Large intestine (tissue), 3 donors: Measurements from ENCODE around the gene TBXAS1. TPM values are rescaled to one million over a fixed set of nuclear protein-coding genes. Genes with fewer than 3 reads are reported as not detected.

ENCODE experiments used
- DNase-seq, 2 donors: peaks; one replicate each; pipeline versions ENCODE4 v3.0.0 to v3.0.0-alpha.2; 2013
- H3K27ac ChIP-seq: one replicate; pipeline ENCODE4 v1.5.1; 2013; ENCODE audit warnings: low read length
- H3K27me3 ChIP-seq: 2 replicates; pipeline ENCODE4 v1.6.1; 2013; ENCODE audit warnings: low read length; ENCODE audit not compliant: control insufficient read depth, insufficient read depth
- H3K36me3 ChIP-seq: 2 replicates; pipeline ENCODE4 v1.6.1; 2013; ENCODE audit warnings: low read length; ENCODE audit not compliant: control insufficient read depth, insufficient read depth
- H3K4me1 ChIP-seq: one replicate; pipeline ENCODE4 v1.6.1; 2013; ENCODE audit warnings: low read length; ENCODE audit not compliant: control insufficient read depth, insufficient read depth
- H3K4me3 ChIP-seq: one replicate; pipeline ENCODE4 v1.5.1; 2013; ENCODE audit warnings: low read length
- H3K9me3 ChIP-seq: one replicate; pipeline ENCODE4 v1.6.1; 2013; ENCODE audit warnings: mild to moderate bottlenecking, low read depth, low read length, moderate library complexity; ENCODE audit not compliant: control insufficient read depth
- WGBS: methylation state at CpG from one replicate; pipeline ENCODE4 v1.1.5; 2013; ENCODE audit warnings: low lambda C conversion rate; ENCODE audit not compliant: insufficient coverage; 5-methylcytosine and 5-hydroxymethylcytosine counted together
- polyA plus RNA-seq: library from polyadenylated mRNA; unstranded; fragments of 120-200 nt; gene quantifications from one replicate; pipeline ENCODE4 v1.2.1, GENCODE V29; 2013

Gene TBXAS1
- polyA plus RNA-seq, 1 donor, result 9.6 TPM

GRCh38 chr7:139853506-139854123, 24.6 kb downstream of the TBXAS1 start:
- peaks cover 2% of the 10 kb centered on the region for H3K27me3 ChIP-seq
- H3K9me3 ChIP-seq, result no peaks in the 10 kb centered on the region
- H3K4me1 ChIP-seq, result no peaks in the 10 kb centered on the region
- H3K36me3 ChIP-seq, result no peaks in the 10 kb centered on the region
- no CpG with 5 or more reads among the region's 5 CpGs for WGBS
- H3K27ac ChIP-seq, result no peak overlapping the region
- H3K4me3 ChIP-seq, result no peak overlapping the region
- DNase-seq, result no peak

- Histone ChIP-seq H3K9me3 (no peaks in the 10 kb centered on the region), H3K27ac (no peak overlapping the region), H3K27me3 (peaks cover 2% of the 10 kb centered on the region), H3K4me1 (no peaks in the 10 kb centered on the region), H3K4me3 (no peak overlapping the region), H3K36me3 (no peaks in the 10 kb centered on the region)
- no peak for DNase-seq
- no CpG with 5 or more reads among the region's 5 CpGs for WGBS
These were observed 25.1 kb downstream of the TBXAS1 start for GRCh38 chr7:139854124-139854511.

GRCh38 chr7:139854803-139855497, 25.9 kb downstream of the TBXAS1 start:
- no peaks in the 10 kb centered on the region for H3K4me1 ChIP-seq
- DNase-seq, result no peak
- no peaks in the 10 kb centered on the region for H3K36me3 ChIP-seq
- WGBS, result no CpG with 5 or more reads among the region's 4 CpGs
- H3K4me3 ChIP-seq, result no peak overlapping the region
- no peaks in the 10 kb centered on the region for H3K9me3 ChIP-seq
- H3K27ac ChIP-seq, result no peak overlapping the region
- no peaks in the 10 kb centered on the region for H3K27me3 ChIP-seq

GRCh38 chr7:139855498-139856270, 26.6 kb downstream of the TBXAS1 start:
- no peaks in the 10 kb centered on the region for H3K9me3 ChIP-seq
- H3K36me3 ChIP-seq, result no peaks in the 10 kb centered on the region
- WGBS, result 94% methylated on average over 3 of the region's 9 CpGs
- no peak overlapping the region for H3K4me3 ChIP-seq
- no peaks in the 10 kb centered on the region for H3K27me3 ChIP-seq
- H3K4me1 ChIP-seq, result no peaks in the 10 kb centered on the region
- H3K27ac ChIP-seq, result no peak overlapping the region
- DNase-seq, result peak in 1 of 2 donors; percentile 27

- WGBS, result no CpG with 5 or more reads among the region's 3 CpGs
- H3K27me3 ChIP-seq, result no peaks in the 10 kb centered on the region
- no peaks in the 10 kb centered on the region for H3K36me3 ChIP-seq
- DNase-seq, result no peak
- H3K4me1 ChIP-seq, result no peaks in the 10 kb centered on the region
- no peak overlapping the region for H3K27ac ChIP-seq
- no peaks in the 10 kb centered on the region for H3K9me3 ChIP-seq
- no peak overlapping the region for H3K4me3 ChIP-seq
These were observed 28.7 kb downstream of the TBXAS1 start for GRCh38 chr7:139857791-139858190.

- H3K4me1 ChIP-seq, result no peaks in the 10 kb centered on the region
- no peaks in the 10 kb centered on the region for H3K9me3 ChIP-seq
- H3K27me3 ChIP-seq, result no peaks in the 10 kb centered on the region
- H3K36me3 ChIP-seq, result no peaks in the 10 kb centered on the region
- DNase-seq, result no peak
- no peak overlapping the region for H3K27ac ChIP-seq
- WGBS, result no CpG with 5 or more reads among the region's 4 CpGs
- H3K4me3 ChIP-seq, result no peak overlapping the region
These were observed 31.2 kb downstream of the TBXAS1 start for GRCh38 chr7:139860090-139860775.

- no CpG with 5 or more reads among the region's 2 CpGs for WGBS
- no peak overlapping the region for H3K27ac ChIP-seq
- H3K27me3 ChIP-seq, result no peaks in the 10 kb centered on the region
These were observed 32.7 kb downstream of the TBXAS1 start for GRCh38 chr7:139861803-139862202.

GRCh38 chr7:139866047-139866837, 37.2 kb downstream of the TBXAS1 start:
- Histone ChIP-seq H3K27ac (no peak overlapping the region), H3K36me3 (no peaks in the 10 kb centered on the region), H3K4me1 (no peaks in the 10 kb centered on the region), H3K4me3 (no peak overlapping the region), H3K9me3 (no peaks in the 10 kb centered on the region), H3K27me3 (no peaks in the 10 kb centered on the region)
- WGBS, result 90% methylated on average over 2 of the region's 7 CpGs
- no peak for DNase-seq

More at GRCh38 chr7:139861803-139862202, 32.7 kb downstream of the TBXAS1 start:
- H3K4me1 ChIP-seq, result no peaks in the 10 kb centered on the region
- DNase-seq, result no peak
- no peak overlapping the region for H3K4me3 ChIP-seq
- no peaks in the 10 kb centered on the region for H3K36me3 ChIP-seq
- H3K9me3 ChIP-seq, result no peaks in the 10 kb centered on the region

- no peaks in the 10 kb centered on the region for H3K27me3 ChIP-seq
- 83% methylated on average over 5 of the region's 8 CpGs for WGBS
- no peaks in the 10 kb centered on the region for H3K4me1 ChIP-seq
These were observed 38.8 kb downstream of the TBXAS1 start for GRCh38 chr7:139867847-139868246.

More at GRCh38 chr7:139867847-139868246, 38.8 kb downstream of the TBXAS1 start:
- no peaks in the 10 kb centered on the region for H3K36me3 ChIP-seq
- no peak overlapping the region for H3K4me3 ChIP-seq
- no peak for DNase-seq
- no peak overlapping the region for H3K27ac ChIP-seq
- H3K9me3 ChIP-seq, result no peaks in the 10 kb centered on the region
